OCI-LY7 (cell line): Measurements from ENCODE around the gene SLC44A5.

Experiments used
- EZH2phosphoT487 ChIP-seq: fragments of 200-600 bp; sonication (generic); IDR thresholded peaks from 2 replicates; pipeline ENCODE4 v1.6.1; 2018; ENCODE audit warnings: low read depth, borderline replicate concordance, mild to moderate bottlenecking, mixed run types, antibody characterized with exemption, low read length, moderate library complexity, mixed read lengths
- TF ChIP-seq, protein P1 (sequence below): fragments of 200-600 bp; sonication (generic); conservative IDR thresholded peaks from 2 replicates; pipeline ENCODE4 v1.5.1; 2014; ENCODE audit warnings: mild to moderate bottlenecking, antibody characterized with exemption, low read length, moderate library complexity, mixed read lengths

DNA sequence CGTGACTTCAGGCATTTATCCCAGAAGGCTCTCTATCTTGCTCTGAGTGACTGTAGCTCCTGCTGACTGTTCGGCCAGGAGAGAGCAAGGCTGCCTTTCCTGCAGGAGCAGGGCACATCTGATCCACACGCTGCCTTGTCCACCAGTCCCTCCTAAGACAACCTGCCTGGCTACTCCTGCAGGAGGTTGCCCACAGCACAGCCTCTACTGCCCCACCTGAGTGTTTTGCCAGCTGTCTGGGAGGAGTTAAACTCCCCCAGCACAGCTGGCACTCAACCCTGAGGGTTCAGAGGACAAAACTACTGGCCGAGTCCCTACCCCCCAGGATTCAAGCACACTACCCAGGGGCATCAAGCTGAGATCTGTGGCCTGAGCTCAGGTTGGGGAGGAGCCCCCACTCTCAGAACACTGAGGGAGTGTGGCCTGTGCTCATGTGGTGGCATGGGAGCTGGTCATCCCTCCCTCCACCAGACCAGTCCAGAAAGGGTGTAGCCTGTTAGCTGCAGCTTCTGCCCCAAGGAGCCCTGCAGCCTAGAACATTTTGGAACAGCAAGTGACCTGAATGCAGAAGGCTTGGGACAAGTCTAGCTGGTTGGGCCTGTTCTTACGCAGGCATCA lies 237.3 kb downstream of the SLC44A5 start:
- TF ChIP-seq, protein P1, sequence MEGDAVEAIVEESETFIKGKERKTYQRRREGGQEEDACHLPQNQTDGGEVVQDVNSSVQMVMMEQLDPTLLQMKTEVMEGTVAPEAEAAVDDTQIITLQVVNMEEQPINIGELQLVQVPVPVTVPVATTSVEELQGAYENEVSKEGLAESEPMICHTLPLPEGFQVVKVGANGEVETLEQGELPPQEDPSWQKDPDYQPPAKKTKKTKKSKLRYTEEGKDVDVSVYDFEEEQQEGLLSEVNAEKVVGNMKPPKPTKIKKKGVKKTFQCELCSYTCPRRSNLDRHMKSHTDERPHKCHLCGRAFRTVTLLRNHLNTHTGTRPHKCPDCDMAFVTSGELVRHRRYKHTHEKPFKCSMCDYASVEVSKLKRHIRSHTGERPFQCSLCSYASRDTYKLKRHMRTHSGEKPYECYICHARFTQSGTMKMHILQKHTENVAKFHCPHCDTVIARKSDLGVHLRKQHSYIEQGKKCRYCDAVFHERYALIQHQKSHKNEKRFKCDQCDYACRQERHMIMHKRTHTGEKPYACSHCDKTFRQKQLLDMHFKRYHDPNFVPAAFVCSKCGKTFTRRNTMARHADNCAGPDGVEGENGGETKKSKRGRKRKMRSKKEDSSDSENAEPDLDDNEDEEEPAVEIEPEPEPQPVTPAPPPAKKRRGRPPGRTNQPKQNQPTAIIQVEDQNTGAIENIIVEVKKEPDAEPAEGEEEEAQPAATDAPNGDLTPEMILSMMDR, result no peak
- no peak for TF ChIP-seq EZH2phosphoT487
